Activated T-cell treated with anti-CD3 and anti-CD28 coated beads for 4 hours (primary cell): ENCODE measurements around the gene CHST1.

Experiments
- DNase-seq: peaks from one replicate; pipeline ENCODE4 v3.0.0-alpha.2; 2020

CHST1 gene

DNA sequence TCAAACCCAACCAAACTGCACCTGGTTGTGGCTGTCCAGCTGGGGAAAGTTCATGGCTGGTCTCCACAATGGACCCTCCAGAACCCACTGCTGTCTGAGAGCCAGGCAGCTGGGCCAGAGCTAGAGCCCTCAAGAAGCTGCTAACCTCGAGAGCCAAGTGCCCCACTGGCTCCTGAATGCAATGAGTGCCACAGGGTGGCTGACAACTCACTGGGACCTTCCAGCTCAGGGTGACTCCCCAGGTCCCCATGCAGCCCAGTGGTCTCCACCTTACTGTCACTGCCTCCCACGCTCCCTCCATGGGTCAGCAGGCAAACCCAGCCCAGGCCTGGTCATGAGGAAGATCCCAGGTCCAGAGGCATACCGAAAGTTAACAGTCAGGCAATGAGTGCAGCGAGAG is 8.0 kb upstream of the CHST1 start:
- DNase-seq, result no peak

DNA sequence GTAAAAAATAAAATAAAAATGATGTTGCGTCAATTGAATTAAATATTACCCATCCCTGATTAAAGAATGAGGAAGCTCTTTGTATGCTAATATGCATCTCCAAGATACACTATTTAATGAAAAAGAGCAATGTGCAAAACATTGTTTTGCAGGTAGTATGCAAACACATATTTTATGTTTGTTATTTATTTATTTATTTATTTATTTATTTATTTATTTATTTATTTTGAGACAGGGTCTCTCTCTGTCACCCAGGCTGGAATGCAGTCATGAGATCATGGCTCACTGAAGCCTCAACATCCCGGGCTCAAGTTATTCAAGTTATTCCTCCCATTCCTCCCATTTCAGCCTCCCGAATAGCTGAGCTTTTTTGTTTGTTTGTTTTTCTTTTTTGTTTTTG is 7.2 kb upstream of the CHST1 start:
- DNase-seq, result no peak

DNA sequence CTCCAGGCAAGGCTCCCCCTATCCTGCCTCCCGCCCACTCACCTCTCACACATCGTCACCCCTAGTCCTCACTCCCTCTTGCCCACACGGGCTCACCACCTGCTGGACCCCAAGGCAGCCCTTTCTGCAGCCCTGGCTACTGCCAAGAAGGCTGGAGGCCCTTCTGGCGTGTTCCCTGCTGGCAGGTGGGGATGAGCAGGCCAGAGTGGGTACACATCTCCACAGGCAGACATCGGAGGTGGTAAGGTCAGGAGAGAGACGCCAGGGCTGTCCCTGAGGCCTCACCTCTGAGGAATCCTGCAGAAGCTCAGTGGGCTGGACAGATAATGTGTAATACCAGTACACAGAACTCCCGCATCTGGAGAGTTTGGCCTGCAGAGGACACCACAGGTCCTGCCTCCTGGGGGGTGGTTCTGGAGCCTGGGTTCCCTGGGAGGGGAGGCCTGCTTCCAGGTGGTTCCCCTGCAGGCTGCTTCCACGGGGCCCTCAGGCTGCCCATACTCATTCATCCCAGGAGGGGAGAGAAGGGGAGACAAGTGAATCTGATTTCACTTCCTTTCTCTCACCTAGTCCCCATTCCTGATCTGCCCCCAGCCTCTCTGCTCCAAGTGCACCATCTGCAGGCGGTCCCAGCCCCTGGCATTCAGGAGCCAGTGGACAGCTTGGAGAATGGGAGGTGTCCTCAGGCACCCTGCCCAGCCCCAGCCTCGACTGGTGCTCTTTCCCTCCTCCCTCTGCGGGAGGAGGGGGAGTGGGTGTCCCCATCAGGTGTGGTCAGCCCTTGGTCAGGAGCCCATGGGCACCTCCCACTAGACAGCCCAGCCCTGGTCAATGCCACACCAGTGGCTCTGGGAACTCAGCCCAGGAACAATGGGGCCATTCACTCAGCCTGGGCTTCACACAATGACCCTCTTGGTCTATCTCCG is 6.1 kb upstream of the CHST1 start:
- no peak for DNase-seq

- no peak for DNase-seq
These were observed 5.1 kb upstream of the CHST1 start for GRCh38 chr11:45670386-45671135.

DNA sequence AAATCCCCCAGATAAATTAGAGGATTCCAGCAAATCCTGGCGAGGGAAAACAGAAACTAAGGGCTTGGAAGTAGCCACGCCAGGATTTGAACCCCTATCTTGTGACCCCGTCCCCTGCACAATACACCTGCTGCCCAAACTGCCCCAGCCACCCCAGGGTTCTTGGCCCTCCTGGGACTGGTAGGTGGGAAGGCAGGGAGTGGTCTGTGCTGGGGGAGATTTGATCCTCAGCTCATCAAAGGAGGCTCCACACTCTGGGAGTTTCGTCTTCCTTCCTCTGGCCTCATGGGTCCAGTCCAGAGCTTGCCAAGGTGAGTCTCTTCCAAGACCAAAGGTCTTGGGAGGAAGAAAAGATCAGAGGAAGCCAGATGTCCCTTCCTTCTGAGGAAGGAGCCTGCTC is 4.5 kb upstream of the CHST1 start:
- DNase-seq, result no peak

- no peak for DNase-seq
These were observed 3.7 kb upstream of the CHST1 start for GRCh38 chr11:45669146-45669545.

GRCh38 chr11:45667929-45668680 is 2.7 kb upstream of the CHST1 start:
- DNase-seq, result no peak

GRCh38 chr11:45666648-45667642 is 1.5 kb upstream of the CHST1 start:
- no peak for DNase-seq

- DNase-seq, result no peak
These were observed 668 bp upstream of the CHST1 start for GRCh38 chr11:45665933-45666647.

- DNase-seq, result no peak
These were observed 831 bp downstream of the CHST1 start for GRCh38 chr11:45664376-45665205.

DNA sequence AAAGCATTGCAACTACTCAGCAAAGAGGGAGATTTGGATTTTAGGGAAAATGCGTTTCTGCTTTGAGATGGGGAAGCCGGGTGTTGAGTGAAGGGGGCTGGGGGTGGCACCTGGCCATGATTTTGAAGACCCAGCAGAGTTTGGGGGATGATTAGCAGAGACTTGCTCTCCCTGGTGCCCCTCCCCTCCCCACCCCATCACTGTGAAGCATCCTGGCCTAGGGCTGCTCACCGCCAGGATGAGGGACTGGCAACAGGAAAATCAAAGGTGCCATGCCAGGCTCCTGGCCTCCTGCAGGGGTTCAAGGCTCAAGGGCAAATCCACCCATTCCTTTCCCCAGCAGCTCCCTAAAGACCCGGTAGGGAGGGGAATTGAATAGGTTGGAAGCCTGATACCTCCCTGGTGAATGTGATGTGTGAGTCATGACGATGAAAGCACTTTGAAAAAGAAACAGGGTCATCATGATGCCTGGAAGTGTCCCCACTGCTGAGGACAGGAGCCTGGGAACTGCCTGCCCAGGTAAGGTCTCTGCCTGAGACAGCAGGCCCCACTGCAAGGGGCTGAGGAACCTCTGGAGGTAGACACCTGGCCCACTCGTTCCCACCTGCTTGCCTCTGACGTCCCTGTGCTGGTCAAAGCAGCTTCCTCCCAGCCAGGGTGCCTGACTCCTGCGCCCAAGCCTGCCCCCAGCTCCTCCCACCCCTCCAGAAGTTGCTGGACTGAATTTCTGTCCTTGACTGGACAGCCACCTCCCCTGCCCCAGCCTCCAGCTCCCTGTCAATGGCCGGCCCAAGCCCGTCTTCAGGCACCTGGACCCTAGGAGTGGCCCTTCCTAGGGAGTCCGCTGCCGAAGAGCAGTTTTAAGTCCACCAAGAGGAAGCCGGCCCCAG is 1.7 kb downstream of the CHST1 start:
- DNase-seq, result no peak

DNA sequence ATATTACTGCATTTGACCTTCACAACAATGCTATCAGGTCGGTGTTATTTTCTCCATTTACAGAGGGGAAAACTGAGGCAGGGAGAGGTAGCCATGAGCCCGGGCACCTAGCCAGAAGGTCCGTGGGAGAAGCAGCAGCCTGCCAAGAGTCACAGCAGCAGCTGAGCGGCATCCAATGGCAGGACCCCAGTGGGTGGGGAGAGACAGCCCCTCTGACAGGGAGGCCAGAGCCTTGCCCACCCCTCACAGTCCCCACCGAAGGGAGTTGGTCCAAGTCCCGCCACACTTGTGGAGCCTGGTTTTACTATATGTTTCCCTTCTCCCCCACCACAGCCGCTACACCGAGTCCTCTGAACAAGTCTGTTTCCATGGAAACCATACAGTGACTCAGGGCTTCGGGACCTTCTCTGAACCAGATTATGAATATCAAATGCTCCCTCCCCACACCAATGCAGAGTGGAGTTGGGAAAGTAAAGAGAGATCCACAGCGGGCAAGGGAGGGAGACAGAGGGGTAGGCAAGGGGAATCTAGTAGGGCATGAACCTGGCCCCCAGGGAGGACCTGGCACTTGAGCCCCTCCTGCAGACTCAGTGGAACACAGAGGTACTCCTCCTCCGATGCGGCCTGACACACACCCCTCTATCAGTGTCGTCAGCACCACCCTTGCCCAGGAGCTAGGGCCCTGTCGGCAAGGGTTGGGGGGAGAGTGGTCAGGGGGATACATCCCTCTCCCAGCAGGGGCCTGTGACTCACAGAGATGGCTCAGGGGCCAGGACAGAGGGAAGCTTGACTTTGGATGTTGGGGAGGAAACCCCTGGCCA is 2.5 kb downstream of the CHST1 start:
- DNase-seq, result no peak

DNA sequence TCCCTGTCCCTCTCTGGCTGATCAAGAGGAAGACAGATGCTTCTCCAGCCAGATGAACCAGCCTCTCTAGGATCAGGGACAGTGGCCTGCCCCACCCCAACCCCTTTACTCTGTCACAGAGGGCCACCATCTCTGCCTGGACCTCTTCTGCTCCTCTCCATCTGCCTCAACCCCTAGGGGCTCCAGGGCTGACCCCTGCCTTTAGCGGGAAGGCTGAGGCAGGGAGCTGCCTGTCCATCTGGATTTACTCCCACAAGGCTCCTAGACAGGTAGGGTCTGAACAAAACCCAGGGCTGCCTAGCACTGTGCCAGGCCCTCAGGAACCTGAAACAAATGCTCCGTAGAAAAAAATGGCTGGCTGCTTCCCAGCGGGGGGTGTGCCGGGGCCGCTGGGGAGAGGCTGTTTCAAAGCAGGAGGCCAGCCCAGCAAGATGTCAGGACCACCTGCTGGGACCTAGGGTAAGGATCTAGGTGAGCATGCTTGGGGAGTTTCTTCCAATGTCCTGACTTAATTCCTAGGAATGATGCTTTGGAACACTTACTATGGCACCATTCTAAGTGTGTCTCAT is 3.2 kb downstream of the CHST1 start:
- DNase-seq, result no peak

DNA sequence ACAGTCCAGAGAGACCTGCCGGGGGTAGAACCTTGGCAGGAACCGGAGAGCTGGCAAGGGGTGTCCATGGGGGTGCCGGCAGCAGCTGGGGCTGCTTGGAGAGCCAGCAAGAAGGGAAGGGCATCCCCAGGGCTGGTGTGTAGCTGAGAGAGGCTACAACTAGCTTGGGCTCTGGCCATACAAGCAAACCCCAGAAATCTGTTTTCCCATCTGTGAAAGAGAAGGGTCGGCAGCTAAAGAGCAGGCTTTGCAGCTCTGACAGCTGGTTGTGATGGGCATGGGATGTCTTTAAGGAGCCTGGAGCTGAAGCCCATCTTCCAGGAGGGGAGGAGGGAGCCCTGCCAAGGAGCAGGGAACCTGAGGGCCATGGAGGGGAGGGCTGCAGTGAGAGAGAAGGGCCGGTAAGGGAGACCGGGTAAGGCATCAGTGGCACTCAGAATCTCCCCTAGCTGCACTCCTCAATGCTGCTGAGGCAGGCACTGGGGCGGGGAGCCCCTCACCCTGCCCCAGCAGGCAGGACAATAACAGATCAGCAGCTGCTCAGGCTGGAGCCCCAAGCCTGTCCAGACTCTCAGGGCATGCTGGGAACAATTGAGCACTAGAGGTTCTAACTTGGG is 3.9 kb downstream of the CHST1 start:
- no peak for DNase-seq

GRCh38 chr11:45660729-45661438 is 4.5 kb downstream of the CHST1 start:
- no peak for DNase-seq

GRCh38 chr11:45659818-45660160 is 5.6 kb downstream of the CHST1 start:
- DNase-seq, result no peak
